DMS53 treated with DMSO at 0.1 percent for 48 hours (cell line): ENCODE data around the gene DTX1.

Source experiments
- DNase-seq: peaks from one replicate; lab custom pipeline; 2025; ENCODE audit not compliant: unreplicated experiment; lab: John Stamatoyannopoulos, UW

DTX1 gene

DNA sequence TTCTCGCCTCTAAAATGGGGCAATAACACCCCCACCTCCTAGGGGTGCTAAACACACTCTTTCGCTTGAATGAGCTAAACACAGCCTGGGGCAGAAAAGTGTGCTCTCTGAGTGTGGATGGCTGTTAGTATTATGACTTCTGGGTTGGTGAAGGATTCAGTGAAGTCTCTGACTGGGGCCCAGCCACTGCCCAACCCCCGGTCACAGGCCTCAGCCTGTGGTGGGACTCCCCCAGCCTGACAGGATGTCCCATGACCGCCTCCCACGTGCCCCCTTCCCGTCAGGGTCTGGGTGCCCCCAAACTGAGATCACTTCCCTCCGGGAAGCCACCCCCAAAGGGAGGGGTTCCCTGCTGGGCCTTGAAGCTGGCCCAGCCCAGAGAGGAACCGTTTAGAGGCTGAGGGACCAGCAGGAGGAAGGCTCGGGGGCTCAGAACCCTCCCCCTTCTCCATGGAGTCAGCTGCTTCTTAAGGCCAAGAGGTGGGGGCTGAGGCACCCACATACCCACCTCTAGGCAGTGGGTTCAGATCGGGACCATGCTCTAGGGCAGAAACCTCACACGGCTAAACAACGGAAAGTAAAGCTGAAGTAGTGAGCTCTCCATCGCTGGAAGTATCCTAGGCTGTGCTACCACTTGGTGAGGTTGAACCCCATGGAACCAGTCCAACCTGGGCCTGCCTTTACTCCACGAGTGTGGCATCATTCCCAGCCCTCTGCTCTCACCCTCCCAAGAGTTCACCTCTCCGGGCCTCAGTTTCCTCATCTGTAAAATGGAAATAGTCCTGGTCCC lies 13.8 kb downstream of the DTX1 start:
- DNase-seq, result no peak

DNA sequence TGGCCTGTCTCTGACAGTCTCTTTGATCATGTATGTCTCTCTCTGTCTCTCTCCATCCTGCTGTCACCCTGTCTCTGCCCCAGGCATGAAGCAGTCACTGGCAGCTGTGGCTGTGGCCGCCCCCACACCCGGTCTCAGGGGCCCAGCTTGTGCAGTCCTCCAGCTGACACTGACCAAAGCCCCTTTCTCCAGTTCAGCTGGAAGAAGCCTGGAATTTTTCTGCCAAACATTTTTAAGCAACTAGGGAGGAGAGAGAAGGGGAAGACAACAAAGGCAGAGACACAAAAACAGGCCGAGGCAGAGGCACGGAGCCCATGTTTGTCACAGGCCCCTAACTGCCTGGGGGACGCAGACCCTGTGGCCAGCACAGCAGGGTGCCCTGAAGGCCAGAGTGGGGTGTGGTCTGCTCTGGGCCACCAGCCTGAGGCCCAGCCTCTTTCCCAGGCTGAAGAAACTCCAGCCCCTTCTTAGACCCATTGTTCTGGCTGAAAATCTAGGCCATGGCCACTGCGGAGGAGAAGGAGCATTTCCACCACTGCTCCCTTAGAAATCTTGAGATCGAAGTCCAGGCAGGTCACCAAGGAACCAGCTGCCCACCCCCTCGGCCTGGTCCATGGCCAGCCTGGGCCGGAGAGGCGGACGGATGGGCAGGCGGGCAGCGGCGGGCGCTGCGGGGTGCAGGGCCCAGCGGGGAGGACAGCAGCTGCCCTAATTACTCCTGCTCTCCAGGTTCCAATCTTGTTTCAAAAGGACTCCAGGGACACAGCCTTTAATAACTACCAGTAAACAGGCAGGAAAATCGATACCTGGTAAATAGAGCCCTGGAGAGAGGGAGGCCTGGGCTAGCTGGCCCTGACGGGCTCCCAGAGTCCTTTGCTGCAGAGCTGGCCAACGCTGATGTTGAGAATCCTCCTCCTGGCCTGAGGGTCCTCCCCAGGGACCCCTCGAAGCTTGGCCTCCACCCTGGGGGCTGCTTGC lies 14.9 kb downstream of the DTX1 start:
- DNase-seq, result no peak

DNA sequence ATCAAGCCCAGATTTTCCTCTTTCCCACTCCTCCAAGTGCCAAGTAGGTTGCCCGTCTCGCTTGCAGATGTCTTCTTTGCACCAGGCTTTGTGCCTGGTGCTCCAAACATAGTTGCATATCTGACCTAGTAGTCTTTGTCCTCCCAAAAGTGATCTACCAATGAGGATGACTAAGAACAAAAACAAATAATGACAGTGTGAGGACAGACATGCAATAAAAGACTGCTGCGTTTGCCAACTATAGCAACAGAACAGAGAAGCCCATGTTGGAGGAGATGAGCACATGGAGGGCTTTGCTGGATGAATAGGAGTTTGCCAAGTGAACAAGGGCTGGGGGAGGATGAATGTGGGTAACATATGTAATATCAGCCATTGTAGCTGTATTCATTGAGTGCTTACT lies 15.6 kb downstream of the DTX1 start:
- DNase-seq, result no peak

DNA sequence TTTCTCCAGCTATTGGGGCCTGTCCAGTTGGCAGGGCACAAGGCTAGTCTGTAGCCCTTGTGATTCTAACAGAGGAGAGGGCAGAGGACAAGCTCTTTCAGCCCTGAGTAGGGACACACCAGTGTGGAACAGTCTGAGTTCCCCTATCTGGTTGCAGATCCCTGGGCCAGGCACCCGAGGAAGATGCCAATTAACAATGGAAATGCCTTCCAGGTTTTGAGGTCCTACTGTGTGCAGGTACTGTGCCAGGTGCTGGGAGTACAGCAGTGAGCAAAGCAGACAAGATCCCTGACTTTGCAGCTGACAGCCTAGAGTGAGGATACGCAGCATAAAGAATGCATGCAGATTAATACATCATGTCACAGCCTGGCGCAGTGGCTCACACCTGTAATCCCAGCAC lies 17.1 kb downstream of the DTX1 start:
- no peak for DNase-seq

DNA sequence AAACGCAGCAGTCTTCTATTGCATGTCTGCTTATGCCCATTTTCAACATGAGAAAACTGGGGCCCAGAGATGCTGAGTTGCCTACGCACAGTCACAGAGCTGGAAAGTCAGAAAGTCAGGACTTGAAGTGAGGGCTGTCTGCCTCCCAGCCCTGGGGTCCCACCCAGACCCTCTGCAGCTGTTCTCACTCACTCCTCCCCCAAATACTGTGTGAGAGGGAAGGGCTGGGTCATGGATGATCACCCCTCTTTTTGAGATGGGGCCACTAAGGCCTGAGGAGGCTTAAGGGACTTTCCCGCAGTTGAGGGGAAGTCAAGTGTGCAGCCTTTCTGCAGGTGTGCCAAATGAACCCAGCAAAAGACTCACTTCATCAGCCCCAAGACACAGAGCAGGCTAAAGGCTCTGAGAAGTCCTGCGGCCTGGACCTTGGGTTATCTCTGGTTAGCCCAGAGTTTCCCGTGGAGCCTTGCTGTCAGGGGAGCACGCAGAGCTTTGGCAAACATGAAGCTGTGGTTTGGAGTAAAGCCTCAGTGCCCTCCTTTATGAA lies 18.7 kb downstream of the DTX1 start:
- DNase-seq, result no peak

DNA sequence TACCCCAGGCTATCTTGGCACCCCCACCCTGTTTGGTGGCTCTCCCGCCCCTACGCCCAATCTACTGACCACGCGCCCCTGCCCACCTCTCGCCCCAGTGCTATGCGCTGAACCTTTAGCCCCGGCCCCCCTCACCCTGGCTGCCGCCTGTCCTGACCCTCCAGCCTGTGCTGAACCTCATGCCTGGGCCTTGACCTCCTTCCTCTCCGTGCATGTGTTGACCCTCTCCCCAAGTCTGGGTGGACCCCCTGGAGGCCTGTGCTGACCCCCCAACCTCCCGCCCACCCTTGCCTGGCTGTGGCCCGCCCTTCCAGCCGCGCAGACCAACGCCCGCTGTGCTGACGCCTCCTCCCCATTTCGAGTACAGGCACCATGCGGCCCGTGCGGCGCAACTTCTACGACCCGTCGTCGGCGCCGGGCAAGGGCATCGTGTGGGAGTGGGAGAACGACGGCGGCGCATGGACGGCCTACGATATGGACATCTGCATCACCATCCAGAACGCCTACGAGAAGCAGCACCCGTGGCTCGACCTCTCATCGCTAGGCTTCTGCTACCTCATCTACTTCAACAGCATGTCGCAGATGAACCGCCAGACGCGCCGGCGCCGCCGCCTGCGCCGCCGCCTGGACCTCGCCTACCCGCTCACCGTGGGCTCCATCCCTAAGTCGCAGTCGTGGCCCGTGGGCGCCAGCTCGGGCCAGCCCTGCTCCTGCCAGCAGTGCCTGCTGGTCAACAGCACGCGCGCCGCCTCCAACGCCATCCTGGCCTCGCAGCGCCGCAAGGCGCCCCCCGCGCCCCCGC lies 20.7 kb downstream of the DTX1 start:
- no peak for DNase-seq

DNA sequence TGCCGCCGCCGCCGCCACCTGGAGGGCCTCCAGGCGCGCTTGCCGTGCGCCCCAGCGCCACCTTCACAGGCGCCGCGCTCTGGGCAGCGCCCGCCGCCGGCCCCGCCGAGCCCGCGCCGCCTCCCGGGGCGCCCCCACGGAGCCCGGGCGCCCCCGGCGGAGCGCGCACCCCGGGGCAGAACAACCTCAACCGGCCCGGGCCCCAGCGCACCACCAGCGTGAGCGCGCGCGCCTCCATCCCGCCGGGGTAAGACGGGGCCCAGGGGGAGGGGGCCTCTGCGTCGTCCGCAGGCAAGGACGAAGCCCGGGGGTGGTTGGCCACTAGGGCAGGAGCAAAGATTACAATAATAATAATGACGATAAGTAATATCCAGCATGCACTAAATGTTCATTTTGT lies 21.3 kb downstream of the DTX1 start:
- DNase-seq, result no peak

DNA sequence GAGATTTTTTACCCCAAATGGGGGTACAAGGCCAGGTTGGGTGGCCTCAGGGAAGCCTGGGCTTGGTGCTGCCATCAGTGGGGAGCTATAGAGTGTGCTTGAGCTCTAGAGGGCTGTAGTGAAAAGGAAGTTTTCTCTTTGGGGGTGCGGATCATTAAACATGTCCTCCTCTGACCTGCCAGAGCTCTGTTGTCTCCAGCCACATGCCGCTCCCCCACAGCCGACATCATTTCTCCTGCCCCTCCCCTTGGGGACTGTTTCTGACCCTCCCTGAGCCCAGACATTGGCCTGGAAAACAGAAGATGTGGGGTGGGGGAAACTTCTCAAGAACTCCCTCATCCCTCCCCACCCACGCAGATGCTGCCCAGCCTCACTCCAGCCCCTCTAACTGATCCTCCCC lies 25.3 kb downstream of the DTX1 start:
- DNase-seq, result no peak

DNA sequence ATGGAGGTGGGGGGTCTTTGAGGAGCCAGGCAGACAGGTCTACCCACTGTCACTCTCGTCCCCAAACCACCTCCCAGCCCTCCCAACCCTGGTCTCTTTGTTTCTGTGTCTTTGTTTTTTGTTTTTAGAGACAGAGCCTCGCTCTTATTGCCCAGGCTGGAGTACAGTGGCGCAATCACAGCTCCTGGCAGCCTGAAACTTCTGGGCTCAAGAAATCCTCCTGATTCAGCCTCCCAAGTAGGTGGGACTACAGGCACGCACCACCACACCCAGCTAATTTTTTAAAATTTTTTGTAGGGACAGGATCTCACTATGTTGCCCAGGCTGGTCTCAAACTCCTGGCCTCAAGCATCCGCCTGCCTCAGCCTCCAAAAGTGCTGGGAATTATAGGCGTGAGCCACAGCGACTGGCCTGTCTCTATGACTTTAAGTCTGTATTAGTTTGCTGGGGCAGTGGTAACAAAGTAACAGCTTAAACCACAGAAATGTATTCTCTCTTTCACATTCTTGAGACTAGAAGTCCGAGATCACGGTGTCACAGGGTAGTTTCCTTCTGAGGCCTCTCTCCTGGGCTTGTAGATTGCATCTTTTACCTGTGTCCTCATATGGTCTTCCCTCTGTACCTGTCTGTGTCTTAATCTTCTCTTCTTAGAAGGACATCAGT lies 26.1 kb downstream of the DTX1 start:
- DNase-seq, result no peak

DNA sequence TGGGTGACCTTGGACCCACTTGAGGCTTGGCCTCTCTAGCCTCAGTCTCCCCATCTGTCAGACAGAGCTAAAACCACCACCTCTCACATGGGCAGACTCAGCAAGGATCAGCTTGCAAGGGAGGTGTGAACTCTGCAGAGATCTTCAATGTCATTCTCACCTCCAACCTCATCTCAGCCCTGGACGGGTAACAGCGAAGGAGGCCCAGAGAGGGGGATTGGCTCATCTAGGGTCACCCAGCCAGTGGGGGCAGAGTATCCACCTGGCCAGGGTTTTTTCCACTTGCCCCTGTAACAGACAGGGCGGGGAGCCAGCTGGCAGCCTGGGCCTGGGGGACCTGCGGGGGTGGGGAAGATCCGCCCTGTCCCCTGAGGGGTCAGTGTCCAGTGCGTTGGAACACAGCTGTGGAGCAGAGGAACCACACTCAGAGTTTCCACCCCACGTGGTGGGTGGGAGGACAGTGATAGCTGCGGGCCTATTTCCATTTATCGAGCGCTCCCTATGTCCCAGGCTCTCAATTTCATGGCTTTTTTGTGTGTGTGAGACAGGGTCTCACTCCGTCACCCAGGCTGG lies 27.4 kb downstream of the DTX1 start:
- no peak for DNase-seq

DNA sequence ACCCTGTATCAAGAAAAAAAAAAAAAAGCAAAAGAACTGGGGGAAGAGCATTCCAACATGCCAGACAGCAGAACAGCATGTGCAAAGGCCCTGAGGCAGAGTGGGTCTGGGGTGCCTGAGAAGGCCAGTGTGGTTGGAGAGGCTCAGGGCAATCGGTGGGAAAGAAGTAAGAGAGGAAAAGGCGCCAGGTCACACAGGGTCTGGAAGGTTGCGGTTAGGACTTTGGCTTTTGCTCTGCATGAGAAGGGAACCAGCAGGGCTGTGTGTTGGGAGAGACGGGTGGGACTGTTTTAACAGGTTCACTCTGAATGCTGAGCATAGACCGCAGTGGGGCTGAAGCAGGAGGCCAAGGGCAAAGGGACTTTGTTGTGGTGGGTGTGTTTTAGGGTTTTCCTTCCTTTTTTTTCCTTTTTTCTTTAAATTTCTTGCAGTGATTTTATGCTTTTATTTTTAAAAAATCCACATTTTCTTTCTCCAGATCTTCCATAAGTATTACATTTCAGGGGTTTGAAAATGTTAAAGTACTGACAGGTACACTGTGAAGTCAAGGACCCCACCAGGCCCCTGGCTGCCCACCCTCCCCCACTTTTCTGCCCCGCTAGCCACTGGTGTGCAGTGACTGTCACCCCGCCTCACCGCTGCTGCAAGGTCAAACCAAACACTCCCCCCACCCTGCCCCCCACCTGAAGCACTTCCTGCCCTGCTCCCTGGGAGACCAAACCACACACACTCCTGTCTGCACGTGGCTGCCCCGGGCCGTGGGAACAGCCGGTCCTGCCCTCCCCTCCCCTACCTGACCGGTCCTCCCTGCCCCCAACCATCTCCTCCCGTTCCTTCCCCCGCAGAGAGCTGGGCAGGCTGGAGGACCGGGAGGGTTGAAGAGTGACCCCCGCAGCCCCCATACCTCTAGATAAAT lies 30.0 kb downstream of the DTX1 start:
- DNase-seq, result no peak

DNA sequence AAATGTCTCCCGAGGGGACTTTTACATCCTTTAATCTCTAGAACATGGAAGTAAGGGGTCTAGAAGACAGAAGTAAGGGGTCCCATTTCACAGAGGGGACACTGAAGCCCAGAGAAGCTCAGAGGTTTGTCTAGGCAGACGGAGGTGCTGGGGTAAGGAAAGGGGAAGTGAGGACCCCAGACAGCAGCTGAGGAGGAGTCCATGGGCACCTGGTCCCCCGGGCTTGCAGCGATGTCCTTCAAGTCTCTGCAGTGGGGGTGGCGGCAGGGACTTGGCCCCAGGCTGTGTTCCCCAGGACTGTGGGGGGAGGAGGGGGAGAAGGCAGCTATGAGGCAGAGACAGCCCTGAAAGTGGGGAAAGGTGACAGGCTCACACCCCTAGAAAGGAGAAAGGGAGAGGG lies 30.7 kb downstream of the DTX1 start:
- DNase-seq, result no peak

DNA sequence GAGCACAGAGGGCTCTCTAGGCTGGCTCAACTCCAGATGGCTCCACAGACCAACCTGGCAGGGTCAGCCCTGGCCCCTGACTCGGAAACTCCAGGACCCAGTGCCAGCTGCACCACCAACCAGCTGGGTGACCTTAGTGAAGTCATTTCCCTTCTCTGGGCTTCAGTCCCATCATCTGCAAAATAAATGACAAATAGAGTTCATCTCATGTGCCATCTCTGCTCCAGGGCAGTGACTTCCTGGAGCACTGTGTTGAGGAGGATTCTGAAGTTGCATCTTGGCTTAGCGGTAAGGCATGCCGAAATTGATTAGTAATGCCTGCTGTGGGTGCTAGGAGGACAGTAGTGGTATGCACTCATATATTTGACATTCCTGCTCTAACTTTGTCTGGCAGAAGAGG lies 31.5 kb downstream of the DTX1 start:
- no peak for DNase-seq

DNA sequence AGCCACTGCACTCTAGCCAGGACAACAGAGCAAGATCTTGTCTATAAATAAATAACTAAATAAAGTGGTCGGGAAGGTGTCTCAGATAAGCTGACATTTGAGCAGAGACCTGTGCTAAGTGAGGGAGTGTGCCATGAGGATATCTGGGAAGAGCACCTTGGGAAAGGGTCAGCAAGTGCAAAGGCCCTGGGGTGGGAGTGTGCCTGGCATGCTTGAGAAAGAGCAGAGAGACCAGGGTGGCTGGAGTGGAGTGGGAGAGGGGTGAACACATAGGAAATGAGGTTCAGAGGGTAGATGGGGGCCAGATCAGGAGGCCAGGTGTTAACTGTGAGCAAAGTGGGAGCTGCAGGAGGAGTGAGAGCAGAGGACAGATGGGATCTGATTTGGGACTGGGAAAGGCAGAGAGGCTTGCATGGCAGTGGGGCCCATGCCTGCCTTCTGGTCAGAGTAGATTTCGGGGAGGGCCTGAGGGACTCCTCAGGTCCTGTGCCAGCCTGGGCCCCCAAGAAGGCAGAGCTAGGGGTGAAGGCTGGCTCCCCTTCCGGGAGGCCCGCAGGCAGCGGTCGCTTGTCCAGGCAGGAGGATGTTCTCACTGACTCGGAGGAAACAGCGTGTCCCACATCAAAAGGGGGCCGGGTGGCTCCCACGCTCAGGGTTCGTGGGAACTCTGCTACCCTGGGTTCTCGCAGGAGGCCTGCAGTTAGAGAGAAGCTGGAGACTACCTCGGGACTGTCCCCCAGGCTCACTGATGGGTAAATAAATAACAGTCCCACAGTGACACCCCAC lies 32.6 kb downstream of the DTX1 start:
- DNase-seq, result no peak

DNA sequence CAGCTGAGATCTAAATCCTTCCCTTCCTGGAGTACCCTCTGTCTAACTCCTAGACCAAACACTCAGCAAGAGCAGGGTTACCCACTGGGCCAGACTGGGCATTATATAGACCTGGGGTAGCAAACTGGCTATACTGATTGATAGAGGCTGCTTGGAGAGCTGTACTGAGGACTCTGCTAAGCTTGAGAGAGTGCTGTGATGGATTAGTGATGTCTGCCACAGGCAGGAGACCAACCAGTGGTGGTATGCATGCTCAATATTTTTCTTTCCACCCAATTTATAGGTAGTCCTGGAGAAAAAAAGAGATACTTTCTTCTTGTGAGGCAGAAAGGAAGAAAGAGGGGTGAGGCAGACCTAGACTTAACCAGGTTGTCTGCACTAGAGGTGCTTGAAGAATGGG lies 33.3 kb downstream of the DTX1 start:
- no peak for DNase-seq

DNA sequence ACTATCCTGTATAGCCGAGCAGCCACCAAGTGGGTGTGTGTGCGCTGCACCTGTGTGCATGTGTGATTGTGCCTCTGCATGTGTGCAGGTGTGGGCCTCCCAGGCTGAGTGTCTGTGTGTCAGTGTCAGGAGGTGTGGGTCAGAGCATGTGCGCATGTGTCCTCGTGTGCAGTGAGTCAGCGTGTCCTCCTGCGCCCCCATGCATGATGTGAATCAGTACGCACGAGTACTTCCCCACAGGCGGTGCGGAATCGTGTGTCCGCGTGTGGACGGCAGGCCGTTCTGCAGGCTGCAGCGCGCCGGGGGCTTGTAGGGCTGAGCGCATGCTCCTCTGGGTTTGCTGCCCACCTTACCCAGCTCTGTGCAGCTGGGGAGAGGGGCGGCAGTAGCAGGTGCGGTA lies 34.2 kb downstream of the DTX1 start:
- DNase-seq, result no peak

DNA sequence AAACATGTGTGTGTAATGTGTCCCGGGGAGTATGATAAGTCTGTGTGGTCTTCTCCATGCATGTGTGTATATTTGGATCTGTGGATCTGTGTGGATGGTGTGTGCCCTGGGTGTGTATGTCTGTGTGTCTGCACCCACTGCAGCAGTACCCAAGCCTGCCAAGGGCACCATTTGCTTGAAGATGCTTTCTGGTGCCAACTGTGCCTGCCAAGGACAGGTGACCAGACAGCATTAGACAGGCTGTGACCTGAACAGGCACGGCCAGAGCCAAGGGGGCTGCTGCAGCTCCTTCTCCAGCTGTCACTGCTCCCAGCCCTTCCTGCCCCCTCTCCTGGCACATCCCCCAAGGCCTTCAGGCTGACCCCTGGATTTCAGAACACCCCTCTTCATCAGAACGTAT lies 35.0 kb downstream of the DTX1 start:
- DNase-seq, result no peak

DNA sequence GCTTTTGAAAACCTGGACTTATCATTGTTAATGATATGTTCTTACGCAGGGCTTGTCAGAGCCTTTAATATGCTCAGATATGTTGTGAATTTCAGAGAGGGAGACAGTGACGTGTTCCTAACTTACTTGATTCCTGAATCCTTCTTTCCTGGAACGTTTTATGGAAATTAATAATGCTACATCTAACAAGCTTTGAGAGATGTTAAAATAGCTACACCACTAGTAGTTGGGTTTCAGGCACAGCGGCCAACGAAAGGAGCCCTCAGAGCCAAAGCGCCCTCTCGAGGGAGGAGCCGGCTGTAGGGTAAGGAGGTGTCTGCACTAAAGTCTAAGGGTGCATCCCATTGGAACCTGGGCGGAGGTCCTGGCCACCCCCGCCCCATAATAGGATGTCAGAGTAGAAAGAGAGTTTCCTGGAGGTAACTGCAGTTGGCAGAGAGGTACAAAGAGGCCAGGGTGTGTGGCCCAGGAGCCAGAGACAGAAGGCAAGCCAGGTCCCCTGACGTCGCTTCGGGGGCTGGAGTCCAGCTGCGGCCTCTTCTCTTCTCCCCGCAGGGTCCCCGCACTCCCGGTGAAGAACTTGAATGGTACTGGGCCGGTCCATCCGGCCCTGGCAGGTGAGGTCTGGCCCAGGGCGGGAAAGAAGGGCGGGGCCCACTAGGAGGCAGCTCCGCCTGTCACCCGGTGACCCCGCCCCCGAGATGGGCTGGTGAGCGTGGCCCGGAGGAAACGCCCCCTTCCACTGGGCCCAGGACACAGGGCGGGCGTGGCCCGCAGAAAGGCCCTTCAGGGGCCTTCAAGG lies 36.3 kb downstream of the DTX1 start:
- no peak for DNase-seq
